ENCODE measurements around the gene SPTBN2. TPM values are rescaled to one million over a fixed set of nuclear protein-coding genes. Genes with fewer than 3 reads are reported as not detected.

The SPTBN2 gene
- total RNA-seq, 4 donors from 2014 or later: under 0.01 to 31.0 (median 1.6) TPM

GRCh38 chr11:66674964-66675602 is 53.9 kb downstream of the SPTBN2 start:
- no peak for DNase-seq
- H3K4me1 ChIP-seq: no peaks in the 10 kb centered on the region
- intact Hi-C loops (cut with DNase I; ENCODE audit: low total_unique reads): no loop called here
- TF ChIP-seq POLR2A (IDR thresholded peaks at IDR 0.05): no peak
- TF ChIP-seq CTCF (IDR thresholded peaks at IDR 0.05): no peak
- H3K27me3 ChIP-seq: no peaks in the 10 kb centered on the region
- H3K4me3 ChIP-seq: no peak overlapping the region
- H3K9me3 ChIP-seq: no peaks in the 10 kb centered on the region
- no peaks in the 10 kb centered on the region for H3K36me3 ChIP-seq
- H3K27ac ChIP-seq: no peak overlapping the region

DNA sequence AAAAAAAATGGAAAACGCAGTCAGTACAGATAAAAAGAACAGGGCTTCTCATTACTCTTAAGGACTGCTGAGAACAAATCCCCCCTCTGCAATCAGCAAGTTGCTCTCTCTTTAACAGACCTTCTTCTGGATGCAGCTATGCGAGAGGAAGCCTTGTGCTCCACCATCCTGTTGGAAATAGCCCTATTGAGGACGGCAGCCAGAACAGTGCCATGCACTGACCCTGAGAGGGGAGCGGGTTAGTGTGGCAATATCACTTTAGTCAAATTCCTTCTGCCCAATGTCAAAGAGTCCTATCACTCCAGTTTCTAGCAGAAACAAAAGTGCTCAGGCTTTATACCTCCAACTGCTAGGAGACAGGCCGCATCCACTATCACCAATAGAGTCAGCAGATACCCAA is 58.2 kb downstream of the SPTBN2 start:
- Histone ChIP-seq H3K4me1 (no peaks in the 10 kb centered on the region), H3K4me3 (no peak overlapping the region), H3K27ac (no peak overlapping the region), H3K36me3 (no peaks in the 10 kb centered on the region), H3K9me3 (no peaks in the 10 kb centered on the region), H3K27me3 (no peaks in the 10 kb centered on the region)
- no peak for DNase-seq
- intact Hi-C loops (cut with DNase I; ENCODE audit: low total_unique reads): no loop called here
- TF ChIP-seq CTCF (IDR thresholded peaks at IDR 0.05) (no peak), POLR2A (IDR thresholded peaks at IDR 0.05) (no peak)

DNA sequence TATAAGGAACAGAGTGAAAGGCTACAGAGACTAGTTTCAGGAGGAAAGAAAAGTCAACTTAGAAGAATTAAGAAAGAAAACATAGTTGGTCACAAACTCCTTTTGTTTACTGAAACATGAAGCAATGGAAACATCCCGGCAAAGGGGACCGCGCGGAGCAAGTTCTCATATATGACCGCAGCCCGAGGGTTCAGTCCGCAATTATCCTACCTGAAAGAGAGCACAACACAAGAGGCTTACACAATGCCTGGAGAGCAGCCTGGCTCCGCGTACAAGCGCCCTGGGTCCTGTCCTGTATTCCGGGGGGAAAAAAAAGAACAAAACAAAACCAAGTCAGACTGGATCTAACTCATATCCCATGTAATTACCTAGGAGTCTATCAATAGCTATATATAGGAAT is 63.6 kb downstream of the SPTBN2 start:
- no peak for DNase-seq
- no peak overlapping the region for H3K4me3 ChIP-seq
- intact Hi-C loops (cut with DNase I; ENCODE audit: low total_unique reads): no loop called here
- H3K9me3 ChIP-seq: no peaks in the 10 kb centered on the region
- TF ChIP-seq POLR2A (IDR thresholded peaks at IDR 0.05): no peak
- TF ChIP-seq CTCF (IDR thresholded peaks at IDR 0.05): no peak
- no peak overlapping the region for H3K27ac ChIP-seq
- H3K27me3 ChIP-seq: no peaks in the 10 kb centered on the region
- no peaks in the 10 kb centered on the region for H3K4me1 ChIP-seq
- no peaks in the 10 kb centered on the region for H3K36me3 ChIP-seq

- H3K36me3 ChIP-seq: no peaks in the 10 kb centered on the region
- no peak for DNase-seq
- H3K27me3 ChIP-seq: no peaks in the 10 kb centered on the region
- no peaks in the 10 kb centered on the region for H3K9me3 ChIP-seq
- H3K27ac ChIP-seq: no peak overlapping the region
- no peaks in the 10 kb centered on the region for H3K4me1 ChIP-seq
- intact Hi-C loops (cut with DNase I; ENCODE audit: low total_unique reads): no loop called here
- no peak for TF ChIP-seq CTCF (IDR thresholded peaks at IDR 0.05)
- TF ChIP-seq POLR2A (IDR thresholded peaks at IDR 0.05): no peak
- H3K4me3 ChIP-seq: no peak overlapping the region
These were observed 65.2 kb downstream of the SPTBN2 start for GRCh38 chr11:66663741-66664296.

DNA sequence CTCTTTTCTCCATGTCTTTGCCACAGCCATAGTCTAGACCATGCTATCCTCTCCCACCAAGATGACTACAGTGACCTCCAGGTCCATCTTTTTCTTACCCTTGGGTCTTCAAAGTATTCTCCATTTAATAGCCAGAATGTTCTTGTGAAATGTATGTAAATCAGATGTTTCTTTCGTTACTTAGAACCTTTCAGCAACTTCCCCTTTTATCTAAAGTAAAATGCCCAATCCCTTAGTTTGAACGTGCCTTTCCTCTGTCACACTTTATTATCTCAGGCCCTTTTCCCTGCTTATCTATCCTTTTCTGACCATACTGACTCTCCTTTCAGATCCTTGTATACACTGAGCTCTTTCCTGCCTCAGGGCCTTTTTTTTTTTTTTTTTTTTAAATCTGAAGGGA is 69.3 kb downstream of the SPTBN2 start:
- TF ChIP-seq POLR2A (IDR thresholded peaks at IDR 0.05) (no peak), CTCF (IDR thresholded peaks at IDR 0.05) (no peak)

More for the DNA sequence above, 69.3 kb downstream of the SPTBN2 start:
- intact Hi-C loops (cut with DNase I; ENCODE audit: low total_unique reads): no loop called here
- H3K36me3 ChIP-seq: no peaks in the 10 kb centered on the region
- no peaks in the 10 kb centered on the region for H3K4me1 ChIP-seq
- H3K9me3 ChIP-seq: no peaks in the 10 kb centered on the region
- DNase-seq: no peak
- H3K27me3 ChIP-seq: no peaks in the 10 kb centered on the region
- no peak overlapping the region for H3K4me3 ChIP-seq
- H3K27ac ChIP-seq: no peak overlapping the region

All from uterus (tissue), 4 donors.